H1 (cell line): ENCODE results near the gene ARSB. TPM values are rescaled to one million over a fixed set of nuclear protein-coding genes. Genes with fewer than 3 reads are reported as not detected.

ENCODE experiments used
- CTCF ChIA-PET: fragments of 300-600 bp; sonication (Branson Sonifier 250); formaldehyde crosslinking; loops from one replicate; lab custom pipeline; 2021; ENCODE audit not compliant: partially characterized antibody; lab: Charles Lee
- POLR2A ChIA-PET: fragments of 300-600 bp; sonication (Branson Sonifier 250); formaldehyde crosslinking; loops from one replicate; lab custom pipeline; 2021; ENCODE audit warnings: inconsistent platforms; ENCODE audit not compliant: partially characterized antibody; lab: Charles Lee
- DNase-seq, 2 experiments: peaks; one replicate each; pipeline versions ENCODE4 v3.0.0 to v3.0.0-alpha.2; 2010 to 2022; ENCODE audit warnings: low spot score in 2 of 2, low read depth in 1 of 2, mixed read lengths in 1 of 2
- FAIRE-seq: peaks from 2 replicates; lab custom pipeline; 2011; peaks lifted over from hg19 to GRCh38; lab: Jason Lieb, UNC
- H2AFZ ChIP-seq: 2 replicates; pipeline ENCODE4 v1.8.1; 2012; ENCODE audit warnings: low read length, inconsistent platforms
- H2AK5ac ChIP-seq: 2 replicates; pipeline ENCODE4 v1.6.1; 2013; ENCODE audit warnings: low read depth, low read length
- H2BK120ac ChIP-seq: replicated peaks from 2 replicates; pipeline ENCODE3; 2013; ENCODE audit warnings: low read depth, low read length, inconsistent platforms
- H2BK12ac ChIP-seq: 2 replicates; pipeline ENCODE4 v1.6.1; 2013; ENCODE audit warnings: low read depth, low read length
- H2BK15ac ChIP-seq: 2 replicates; pipeline ENCODE4 v1.6.1; 2013; ENCODE audit warnings: low read length
- H2BK20ac ChIP-seq: 2 replicates; pipeline ENCODE4 v1.6.1; 2013; ENCODE audit warnings: low read length
- H2BK5ac ChIP-seq: 2 replicates; pipeline ENCODE4 v1.6.1; 2013; ENCODE audit warnings: low read depth, low read length
- H3K14ac ChIP-seq: 2 replicates; pipeline ENCODE4 v1.6.1; 2013; ENCODE audit warnings: inconsistent platforms; ENCODE audit not compliant: insufficient read length
- H3K18ac ChIP-seq: 2 replicates; pipeline ENCODE4 v1.6.1; 2013; ENCODE audit warnings: low read length; ENCODE audit errors: extremely low read depth
- H3K23ac ChIP-seq: 2 replicates; pipeline ENCODE4 v1.6.1; 2013; ENCODE audit warnings: inconsistent platforms; ENCODE audit not compliant: insufficient read length
- H3K23me2 ChIP-seq: 2 replicates; pipeline ENCODE4 v1.6.1; 2013; ENCODE audit warnings: low read depth, low read length
- H3K27ac ChIP-seq: 2 replicates; pipeline ENCODE4 v1.6.1; 2011; ENCODE audit warnings: low read depth, low read length, inconsistent platforms
- H3K27me3 ChIP-seq, 4 experiments: replicated peaks in 1 of 4; 1 replicate in 1 of 4; 2 replicates in 3 of 4; pipeline versions ENCODE4 v1.6.1 to v1.8.1; 2011 to 2013; ENCODE audit warnings: low read length in 3 of 4, mild to moderate bottlenecking in 3 of 4, inconsistent platforms in 2 of 4, mixed read lengths in 2 of 4, moderate library complexity in 1 of 4; ENCODE audit not compliant: control insufficient read depth in 3 of 4, insufficient read depth in 3 of 4; ENCODE audit errors: extremely low read depth in 1 of 4
- H3K36me3 ChIP-seq, 4 experiments: 2 replicates each; pipeline versions ENCODE4 v1.6.1 to v1.8.1; 2011 to 2013; ENCODE audit warnings: mild to moderate bottlenecking in 4 of 4, low read length in 3 of 4, moderate library complexity in 2 of 4, control low read depth in 1 of 4, inconsistent platforms in 1 of 4; ENCODE audit not compliant: insufficient read depth in 4 of 4, control insufficient read depth in 2 of 4
- H3K4ac ChIP-seq: replicated peaks from 2 replicates; pipeline ENCODE3; 2013; ENCODE audit warnings: low read length, low read depth, mixed read lengths, inconsistent platforms; ENCODE audit not compliant: insufficient read length
- H3K4me1 ChIP-seq, 4 experiments: replicated peaks in 1 of 4; 1 replicate in 1 of 4; 2 replicates in 3 of 4; pipeline versions ENCODE4 v1.6.1 to v1.8.1; 2011 to 2013; ENCODE audit warnings: low read length in 3 of 4, inconsistent platforms in 2 of 4, mixed read lengths in 1 of 4; ENCODE audit not compliant: insufficient read depth in 4 of 4, control insufficient read depth in 3 of 4
- H3K4me2 ChIP-seq, 2 experiments: 2 replicates each; pipeline versions ENCODE4 v1.6.1 to v1.8.1; 2011 to 2013; ENCODE audit warnings: low read depth in 2 of 2, low read length in 2 of 2, control low read depth in 1 of 2, inconsistent platforms in 1 of 2, mild to moderate bottlenecking in 1 of 2; ENCODE audit not compliant: insufficient read depth in 1 of 2
- H3K4me3 ChIP-seq, 4 experiments: fragments of 200-600, 300-600 bp in 1 of 4; sonication (generic), shearing (Covaris generic), sonication (Bioruptor Twin) in 1 of 4; 2 replicates each; pipeline versions ENCODE4 v1.5.1 to v1.8.1; 2011 to 2016; ENCODE audit warnings: low read length in 4 of 4, low read depth in 3 of 4, control low read depth in 2 of 4, inconsistent platforms in 2 of 4, mild to moderate bottlenecking in 2 of 4, mixed read lengths in 1 of 4, moderate library complexity in 1 of 4; ENCODE audit not compliant: insufficient read depth in 2 of 4; ENCODE audit errors: extremely low read depth in 1 of 4
- H3K56ac ChIP-seq: replicated peaks from 2 replicates; pipeline ENCODE3; 2013; ENCODE audit warnings: low read depth, mild to moderate bottlenecking, mixed read lengths, low read length, inconsistent platforms; ENCODE audit not compliant: insufficient read length
- H3K79me1 ChIP-seq: 2 replicates; pipeline ENCODE4 v1.6.1; 2013; ENCODE audit warnings: low read depth, low read length, control low read depth
- H3K79me2 ChIP-seq, 2 experiments: 2 replicates each; pipeline versions ENCODE4 v1.6.1 to v1.8.1; 2012 to 2013; ENCODE audit warnings: low read length in 2 of 2, mild to moderate bottlenecking in 2 of 2, inconsistent platforms in 1 of 2; ENCODE audit not compliant: insufficient read depth in 2 of 2, control insufficient read depth in 1 of 2
- H3K9ac ChIP-seq, 4 experiments: replicated peaks in 1 of 4; 1 replicate in 1 of 4; 2 replicates in 3 of 4; pipeline versions ENCODE4 v1.6.1 to v1.8.1; 2011 to 2013; ENCODE audit warnings: low read depth in 3 of 4, low read length in 3 of 4, control low read depth in 2 of 4, mild to moderate bottlenecking in 2 of 4, moderate library complexity in 2 of 4, inconsistent platforms in 1 of 4; ENCODE audit errors: extremely low read depth in 1 of 4
- H3K9me3 ChIP-seq, 2 experiments: 2 replicates each; pipeline versions ENCODE4 v1.6.1 to v1.8.1; 2012 to 2013; ENCODE audit warnings: mild to moderate bottlenecking in 2 of 2, moderate library complexity in 2 of 2, control low read depth in 1 of 2, inconsistent platforms in 1 of 2, low read depth in 1 of 2, low read length in 1 of 2, mixed read lengths in 1 of 2; ENCODE audit not compliant: insufficient read depth in 2 of 2
- H4K20me1 ChIP-seq, 2 experiments: replicated peaks in 1 of 2; 2 replicates each; pipeline versions ENCODE3 to v1.8.1; 2011 to 2013; ENCODE audit warnings: inconsistent platforms in 2 of 2, low read length in 2 of 2, mild to moderate bottlenecking in 1 of 2; ENCODE audit not compliant: insufficient read depth in 2 of 2, control insufficient read depth in 1 of 2
- H4K5ac ChIP-seq: 2 replicates; pipeline ENCODE4 v1.6.1; 2013; ENCODE audit warnings: low read length, low read depth, mixed read lengths, inconsistent platforms; ENCODE audit not compliant: insufficient read length
- H4K8ac ChIP-seq: 2 replicates; pipeline ENCODE4 v1.8.0; 2013; ENCODE audit warnings: mild to moderate bottlenecking, moderate library complexity, low read length, inconsistent platforms; ENCODE audit not compliant: insufficient read depth; ENCODE audit errors: extremely low read depth
- H4K91ac ChIP-seq: replicated peaks from 2 replicates; pipeline ENCODE3; 2013; ENCODE audit warnings: low read length, mixed read lengths, inconsistent platforms; ENCODE audit not compliant: insufficient read length
- CBX5 ChIP-seq: fragments of 300-800, 300-1000 bp; sonication (generic); IDR thresholded peaks from 2 replicates; pipeline ENCODE4 v1.7.1; 2016; ENCODE audit warnings: antibody characterized with exemption, low read length, low read depth
- CHD1 ChIP-seq: IDR thresholded peaks from 2 replicates; pipeline ENCODE4 v1.6.1; 2012; ENCODE audit warnings: low read depth, low read length, improper control_type of control experiment
- JUND ChIP-seq: IDR thresholded peaks from 2 replicates; pipeline ENCODE4 v1.6.1; 2011; ENCODE audit warnings: mild to moderate bottlenecking, improper control_type of control experiment, low read length
- MAX ChIP-seq: IDR thresholded peaks from 2 replicates; pipeline ENCODE4 v1.6.1; 2012; ENCODE audit warnings: inconsistent platforms
- RAD21 ChIP-seq, 2 experiments: IDR thresholded peaks in 1 of 2; conservative IDR thresholded peaks in 1 of 2; 2 replicates each; pipeline ENCODE4 v1.6.1; 2011; ENCODE audit warnings: low read depth in 2 of 2, low read length in 2 of 2, improper control_type of control experiment in 1 of 2, inconsistent platforms in 1 of 2, mild to moderate bottlenecking in 1 of 2, moderate library complexity in 1 of 2
- RXRA ChIP-seq: IDR thresholded peaks from 2 replicates; pipeline ENCODE4 v1.6.1; 2011; ENCODE audit warnings: low read depth, mild to moderate bottlenecking, low read length, moderate library complexity; ENCODE audit not compliant: insufficient read depth
- YY1 ChIP-seq: IDR thresholded peaks from 2 replicates; pipeline ENCODE4 v1.6.1; 2011; ENCODE audit warnings: low read depth, mild to moderate bottlenecking, low read length
- WGBS, 2 experiments: shearing (Covaris generic) in 1 of 2; methylation state at CpG; one replicate each; pipeline versions ENCODE4 v1.1.6 to v1.1.7; 2013 to 2015; ENCODE audit warnings: low lambda C conversion rate in 2 of 2, mixed read lengths in 2 of 2, inconsistent platforms in 1 of 2, low coverage in 1 of 2, missing lambda C conversion rate in 1 of 2; ENCODE audit not compliant: insufficient replicate concordance in 2 of 2, insufficient coverage in 1 of 2, insufficient read length in 1 of 2; ENCODE audit errors: extremely low coverage in 1 of 2, missing lambda C conversion rate in 1 of 2; 5-methylcytosine and 5-hydroxymethylcytosine counted together
- polyA plus RNA-seq, 7 experiments: library from polyadenylated mRNA; depleted of rRNA in 3 of 7; stranded (reverse) in 5 of 7; unstranded in 2 of 7; fragments of >200 nt in 5 of 7; fragments of 200-250 nt in 2 of 7; gene quantifications; 1 replicate in 5 of 7; 2 replicates in 1 of 7; 4 replicates in 1 of 7; pipeline versions ENCODE4 v1.2.1 to v1.2.3, GENCODE V29; 2011 to 2013; ENCODE audit warnings: missing spikeins in 2 of 7, mixed read lengths in 2 of 7
- total RNA-seq: library from RNA; stranded (reverse); fragmentation: NEBNext Ultra II Directional; extraction: Animal tissue kit (Norgen Biotek cat#: 25700); gene quantifications from 2 replicates; pipeline ENCODE4 v1.2.1, GENCODE V29; 2021

ARSB gene
- total and polyA plus RNA-seq, 2 of the 8 experiments (the other 6 are each of a cell fraction or from before 2014, with no cell fraction given): 6.4 to 13.9 TPM

GRCh38 chr5:78992146-78992545 lies 7.0 kb upstream of the ARSB start:
- POLR2A ChIA-PET: no interaction called here
- WGBS, 2 experiments: 85% methylated on average over 2 of the region's 2 CpGs; no CpG with 5 or more reads in 1 of the 2 experiments

More at GRCh38 chr5:78992146-78992545, 7.0 kb upstream of the ARSB start:
- Histone ChIP-seq H3K27ac (no peak overlapping the region), H2AK5ac (no peak overlapping the region), H4K8ac (no peak overlapping the region), H3K79me2 (no peaks in the 10 kb centered on the region), H3K23me2 (no peaks in the 10 kb centered on the region), H3K18ac (no peak overlapping the region), H3K79me1 (no peaks in the 10 kb centered on the region), H2AFZ (no peak overlapping the region), H3K9me3 (peaks cover 0 to 4% of the 10 kb centered on the region in 2 experiments; a peak in 1 of 4 replicates), H2BK20ac (no peak overlapping the region), H3K4me3 (no peak overlapping the region), H4K20me1 (no peaks in the 10 kb centered on the region), H3K4me1 (no peaks in the 10 kb centered on the region), H3K23ac (no peak overlapping the region), H3K56ac (no peak overlapping the region), H3K27me3 (no peaks in the 10 kb centered on the region), H3K4ac (no peak overlapping the region), H3K9ac (no peak overlapping the region), H3K14ac (no peak overlapping the region), H2BK120ac (no peak overlapping the region), H2BK5ac (no peak overlapping the region), H4K91ac (no peak overlapping the region), H3K36me3 (no peaks in the 10 kb centered on the region; a peak in 1 of 8 replicates), H4K5ac (no peak overlapping the region), H3K4me2 (no peak overlapping the region), H2BK12ac (no peak overlapping the region), H2BK15ac (no peak overlapping the region)
- DNase-seq (no peak), FAIRE-seq (no peak)
- no peak for TF ChIP-seq MAX
- no peak for TF ChIP-seq CBX5
- no peak for TF ChIP-seq JUND
- no peak for TF ChIP-seq RXRA
- no peak for TF ChIP-seq RAD21 (IDR thresholded peaks at IDR 0.05 in 1 of 2, conservative IDR thresholded peaks at IDR 0.05 in 1 of 2; ENCODE audit: low read depth in 2 of 2, low read length in 2 of 2)
- TF ChIP-seq YY1: no peak
- TF ChIP-seq CHD1: no peak
- CTCF ChIA-PET: interaction anchor here (0.7 kb wide), 1 partner anchor 291 kb away, joined by 3 read pairs; no protein-coding TSS in a partner anchor
